Gastrocnemius medialis (tissue), 4 donors: ENCODE data around the gene OR6C4.
"Not testable (repeated sequence)": the region's sequence is repeated elsewhere in the genome, so short reads cannot be mapped to it uniquely, and the experiment has no call there.

Experiments
- CTCF ChIP-seq, 5 experiments: fragments of 450-650 bp in 3 of 5; fragments of 200-600 bp in 2 of 5; sonication (generic) in 2 of 5; IDR thresholded peaks in 4 of 5; conservative IDR thresholded peaks in 1 of 5; 1 replicate in 4 of 5; 2 replicates in 1 of 5; pipeline ENCODE4 v1.5.1; 2016 to 2019; ENCODE audit warnings: antibody characterized with exemption in 5 of 5, mild to moderate bottlenecking in 3 of 5, moderate library complexity in 3 of 5
- POLR2A ChIP-seq, 2 donors: fragments of 450-650 bp; IDR thresholded peaks; one replicate each; pipeline ENCODE4 v1.6.1; 2017; ENCODE audit warnings: antibody characterized with exemption in 2 of 2, mild to moderate bottlenecking in 2 of 2, moderate library complexity in 2 of 2

- TF ChIP-seq CTCF (IDR thresholded peaks at IDR 0.05 in 4 of 5, conservative IDR thresholded peaks at IDR 0.05 in 1 of 5); POLR2A (IDR thresholded peaks at IDR 0.05): not testable (repeated sequence)
Measured at GRCh38 chr12:55548235-55548634, 1.2 kb upstream of the OR6C4 start.
